PC-9 (cell line): ENCODE data around the gene FSIP1. TPM values are rescaled to one million over a fixed set of nuclear protein-coding genes. Genes with fewer than 3 reads are reported as not detected.

Experiments
- BruUV-seq: library from RNA; stranded (reverse); fragments of 400-500 nt; replicated peaks from 2 replicates; lab custom pipeline; 2021; lab: Mats Ljungman, UMichigan
- CTCF ChIA-PET: fragments of 300-600 bp; sonication (Branson Sonifier 250); formaldehyde crosslinking; loops from one replicate; lab custom pipeline; 2022; ENCODE audit warnings: antibody characterized with exemption; lab: Charles Lee
- POLR2A ChIA-PET: fragments of 300-600 bp; sonication (Branson Sonifier 250); formaldehyde crosslinking; loops from one replicate; lab custom pipeline; 2022; ENCODE audit warnings: antibody characterized with exemption; ENCODE audit not compliant: unreplicated experiment; lab: Charles Lee
- DNase-seq, 2 experiments: peaks; one replicate each; pipeline versions ENCODE4 v3.0.0 to v3.0.0-alpha.2; 2015 to 2022; ENCODE audit warnings: mixed read lengths in 1 of 2
- H2AFZ ChIP-seq: fragments of 200-600 bp; sonication (generic); 2 replicates; pipeline ENCODE4 v1.8.1; 2017; ENCODE audit warnings: antibody characterized with exemption
- H3F3A ChIP-seq: fragments of 200-600 bp; sonication (generic); 2 replicates; pipeline ENCODE4 v1.8.1; 2017; ENCODE audit warnings: antibody characterized with exemption, mild to moderate bottlenecking, low read depth; ENCODE audit not compliant: insufficient read depth
- H3K27ac ChIP-seq: fragments of 200-600 bp; sonication (generic); 2 replicates; pipeline ENCODE4 v1.6.1; 2016; ENCODE audit warnings: mixed run types
- H3K27me3 ChIP-seq: fragments of 200-600 bp; sonication (generic); 2 replicates; pipeline ENCODE4 v1.6.1; 2016; ENCODE audit warnings: low read depth, mixed run types; ENCODE audit not compliant: insufficient read depth
- H3K36me3 ChIP-seq: fragments of 200-600 bp; sonication (generic); 2 replicates; pipeline ENCODE4 v1.6.1; 2016; ENCODE audit warnings: low read depth, mixed run types
- H3K4me1 ChIP-seq: fragments of 200-600 bp; sonication (generic); replicated peaks from 2 replicates; pipeline ENCODE4 v1.6.1; 2016; ENCODE audit warnings: mixed run types; ENCODE audit not compliant: insufficient read depth
- H3K4me2 ChIP-seq: fragments of 200-600 bp; sonication (generic); 2 replicates; pipeline ENCODE4 v1.6.1; 2017; ENCODE audit warnings: mixed run types
- H3K4me3 ChIP-seq: fragments of 200-600 bp; sonication (generic); 2 replicates; pipeline ENCODE4 v1.6.1; 2016; ENCODE audit warnings: mixed run types
- H3K79me2 ChIP-seq: fragments of 200-600 bp; sonication (generic); 2 replicates; pipeline ENCODE4 v1.6.1; 2017; ENCODE audit warnings: low read depth, mixed run types
- H3K9me2 ChIP-seq: fragments of 200-600 bp; sonication (generic); 2 replicates; pipeline ENCODE4 v1.8.1; 2017; ENCODE audit warnings: mild to moderate bottlenecking; ENCODE audit not compliant: insufficient read depth
- H3K9me3 ChIP-seq: fragments of 200-600 bp; sonication (generic); 2 replicates; pipeline ENCODE4 v1.8.1; 2016; ENCODE audit warnings: low read depth; ENCODE audit not compliant: insufficient read depth
- H4K20me1 ChIP-seq: fragments of 200-600 bp; sonication (generic); 2 replicates; pipeline ENCODE4 v1.8.1; 2017; ENCODE audit not compliant: insufficient read depth
- EZH2 ChIP-seq: fragments of 200-600 bp; sonication (generic); IDR thresholded peaks from 2 replicates; pipeline ENCODE4 v1.8.0; 2017; ENCODE audit warnings: antibody characterized with exemption, low read depth
- intact Hi-C: fragments of 100-400 bp; cut with micrococcal nuclease; formaldehyde crosslinking; loops from one replicate; pipeline ENCODE4 v1.10.0; 2022; ENCODE audit not compliant: unreplicated experiment
- total RNA-seq: library from RNA; stranded (reverse); gene quantifications from 2 replicates; pipeline ENCODE4 v1.2.3, GENCODE V29; 2021
- TF ChIP-seq, protein P1 (sequence below): fragments of 200-600 bp; sonication (generic); conservative IDR thresholded peaks from 2 replicates; pipeline ENCODE4 v1.6.1; 2017; ENCODE audit warnings: mixed run types, antibody characterized with exemption, mild to moderate bottlenecking, moderate library complexity

Gene FSIP1
- total RNA-seq, 1 experiment from 2014 or later, result 1.2 TPM

DNA sequence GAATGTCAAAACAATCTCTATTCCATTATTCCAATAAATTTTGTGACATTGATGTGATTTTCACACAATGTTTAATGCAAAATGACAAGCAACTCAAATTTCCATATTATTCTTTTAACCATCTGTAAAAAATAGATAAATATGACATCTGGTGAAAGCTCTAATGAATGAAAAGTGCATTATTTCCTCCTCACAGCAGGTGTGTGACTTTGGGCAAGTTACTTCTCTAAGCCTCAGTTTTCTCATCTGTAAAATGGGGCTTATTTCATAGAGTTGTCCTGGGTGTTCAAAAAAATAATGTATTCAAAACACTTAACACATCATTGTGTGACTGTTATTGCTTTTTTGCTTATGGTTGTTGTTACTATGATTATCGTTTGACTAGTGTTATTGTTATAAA, 131.3 kb downstream of the FSIP1 start:
- intact Hi-C loops, result no loop called here

DNA sequence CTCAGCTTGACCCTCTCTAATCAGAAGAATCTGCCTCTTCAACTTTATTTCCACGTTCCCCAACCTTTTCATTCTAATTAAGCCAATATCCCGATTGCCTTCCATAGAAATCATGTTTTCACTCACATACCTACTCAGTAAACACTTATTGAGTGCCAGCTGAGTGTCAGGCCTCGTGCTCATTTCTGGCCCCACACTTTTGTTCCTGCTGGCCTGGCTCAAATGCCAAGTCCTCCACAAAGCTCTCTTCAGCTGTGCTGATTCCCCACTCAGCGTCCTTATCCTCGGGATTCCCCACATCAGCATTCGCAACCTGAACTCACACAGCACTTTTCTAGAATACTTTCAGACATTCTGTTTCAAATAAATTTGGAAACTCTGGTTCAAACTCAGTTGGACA, 132.9 kb downstream of the FSIP1 start:
- CTCF ChIA-PET, result no interaction called here

More for the DNA sequence above, 131.3 kb downstream of the FSIP1 start:
- no peak overlapping the region for H2AFZ ChIP-seq
- H3K79me2 ChIP-seq, result no peaks in the 10 kb centered on the region
- H3K4me2 ChIP-seq, result no peak overlapping the region
- H3K9me3 ChIP-seq, result no peaks in the 10 kb centered on the region
- no peak for DNase-seq
- no peaks in the 10 kb centered on the region for H3K9me2 ChIP-seq
- H3F3A ChIP-seq, result no peaks in the 10 kb centered on the region
- H4K20me1 ChIP-seq, result no peaks in the 10 kb centered on the region
- H3K4me3 ChIP-seq, result no peak overlapping the region
- POLR2A ChIA-PET, result no interaction called here
- TF ChIP-seq EZH2, result no peak
- TF ChIP-seq, protein P1, sequence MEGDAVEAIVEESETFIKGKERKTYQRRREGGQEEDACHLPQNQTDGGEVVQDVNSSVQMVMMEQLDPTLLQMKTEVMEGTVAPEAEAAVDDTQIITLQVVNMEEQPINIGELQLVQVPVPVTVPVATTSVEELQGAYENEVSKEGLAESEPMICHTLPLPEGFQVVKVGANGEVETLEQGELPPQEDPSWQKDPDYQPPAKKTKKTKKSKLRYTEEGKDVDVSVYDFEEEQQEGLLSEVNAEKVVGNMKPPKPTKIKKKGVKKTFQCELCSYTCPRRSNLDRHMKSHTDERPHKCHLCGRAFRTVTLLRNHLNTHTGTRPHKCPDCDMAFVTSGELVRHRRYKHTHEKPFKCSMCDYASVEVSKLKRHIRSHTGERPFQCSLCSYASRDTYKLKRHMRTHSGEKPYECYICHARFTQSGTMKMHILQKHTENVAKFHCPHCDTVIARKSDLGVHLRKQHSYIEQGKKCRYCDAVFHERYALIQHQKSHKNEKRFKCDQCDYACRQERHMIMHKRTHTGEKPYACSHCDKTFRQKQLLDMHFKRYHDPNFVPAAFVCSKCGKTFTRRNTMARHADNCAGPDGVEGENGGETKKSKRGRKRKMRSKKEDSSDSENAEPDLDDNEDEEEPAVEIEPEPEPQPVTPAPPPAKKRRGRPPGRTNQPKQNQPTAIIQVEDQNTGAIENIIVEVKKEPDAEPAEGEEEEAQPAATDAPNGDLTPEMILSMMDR, result no peak
- H3K36me3 ChIP-seq, result no peaks in the 10 kb centered on the region
- H3K27me3 ChIP-seq, result no peaks in the 10 kb centered on the region
- H3K27ac ChIP-seq, result no peak overlapping the region
- H3K4me1 ChIP-seq, result no peaks in the 10 kb centered on the region
- CTCF ChIA-PET, result no interaction called here
- no TSS peak for BruUV-seq

DNA sequence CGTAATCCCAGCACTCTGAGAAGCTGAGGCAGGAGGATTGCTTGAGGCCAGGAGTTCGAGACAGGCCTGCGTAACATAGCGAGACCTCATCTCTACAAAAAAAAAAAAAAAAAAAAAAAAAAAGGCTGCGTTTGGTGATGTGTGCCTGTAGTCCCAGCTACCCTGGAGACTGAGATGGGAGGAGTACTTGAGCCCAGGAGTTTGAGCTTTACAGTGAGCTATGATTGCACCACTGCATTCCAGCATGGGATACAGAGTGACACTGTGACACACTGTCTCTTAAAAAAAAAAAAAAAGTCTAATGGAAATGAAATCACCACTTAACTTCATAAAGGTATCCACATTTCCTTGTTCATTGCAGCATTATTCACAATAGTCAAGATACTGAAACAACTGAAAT, 136.2 kb downstream of the FSIP1 start:
- POLR2A ChIA-PET, result no interaction called here

More for the DNA sequence above, 132.9 kb downstream of the FSIP1 start:
- no peak overlapping the region for H3K4me3 ChIP-seq
- H3K27ac ChIP-seq, result no peak overlapping the region
- POLR2A ChIA-PET, result no interaction called here
- no peak overlapping the region for H3K4me2 ChIP-seq
- no peaks in the 10 kb centered on the region for H3K4me1 ChIP-seq
- TF ChIP-seq, protein P1, result no peak
- no peak for TF ChIP-seq EZH2
- H3K27me3 ChIP-seq, result no peaks in the 10 kb centered on the region
- H3K9me3 ChIP-seq, result no peaks in the 10 kb centered on the region
- H2AFZ ChIP-seq, result no peak overlapping the region
- no peaks in the 10 kb centered on the region for H3K79me2 ChIP-seq
- BruUV-seq, result no TSS peak
- no peaks in the 10 kb centered on the region for H3F3A ChIP-seq
- intact Hi-C loops, result no loop called here
- no peaks in the 10 kb centered on the region for H3K36me3 ChIP-seq
- H4K20me1 ChIP-seq, result no peaks in the 10 kb centered on the region
- DNase-seq, result no peak
- no peaks in the 10 kb centered on the region for H3K9me2 ChIP-seq

More for the DNA sequence above, 136.2 kb downstream of the FSIP1 start:
- intact Hi-C loops, result no loop called here
- no peak for TF ChIP-seq EZH2
- TF ChIP-seq, protein P1, result no peak
- no peak for DNase-seq
- Histone ChIP-seq H2AFZ (no peak overlapping the region), H3K4me3 (no peak overlapping the region), H3K9me3 (no peaks in the 10 kb centered on the region), H3K27me3 (no peaks in the 10 kb centered on the region), H3F3A (peaks cover 11% of the 10 kb centered on the region), H3K9me2 (no peaks in the 10 kb centered on the region), H3K79me2 (no peaks in the 10 kb centered on the region), H4K20me1 (no peaks in the 10 kb centered on the region), H3K4me1 (peaks cover 15% of the 10 kb centered on the region), H3K36me3 (no peaks in the 10 kb centered on the region), H3K27ac (no peak overlapping the region), H3K4me2 (no peak overlapping the region)
- CTCF ChIA-PET, result no interaction called here
- no TSS peak for BruUV-seq
